HEK293 (cell line): ENCODE results near the gene EPHB1.
"Not testable (repeated sequence)": the region's sequence is repeated elsewhere in the genome, so short reads cannot be mapped to it uniquely, and the experiment has no call there.

Experiments
- CTCF ChIA-PET: fragments of 350-600 bp; formaldehyde crosslinking; extraction: SDS; loops from one replicate; lab custom pipeline; 2021; ENCODE audit warnings: antibody characterized with exemption; lab: Yijun Ruan, JAX
- POLR2A ChIA-PET: fragments of 300-600 bp; formaldehyde crosslinking; extraction: SDS; loops from one replicate; lab custom pipeline; 2020; ENCODE audit warnings: antibody characterized with exemption, inconsistent platforms; lab: Yijun Ruan, JAX
- H3K27ac ChIP-seq: fragments of 200-500 bp; sonication (Bioruptor generic); 2 replicates; pipeline ENCODE4 v1.5.1; 2014; ENCODE audit warnings: low read depth, low read length, control low read depth, inconsistent platforms; ENCODE audit errors: extremely low read depth
- H3K36me3 ChIP-seq, 2 experiments: fragments of 200-500 bp in 1 of 2; sonication (Bioruptor generic) in 1 of 2; 1 replicate in 1 of 2; 2 replicates in 1 of 2; pipeline ENCODE4 v1.5.1; 2014 to 2017; ENCODE audit warnings: inconsistent platforms in 2 of 2, low read length in 2 of 2; ENCODE audit not compliant: control insufficient read depth in 2 of 2, insufficient read depth in 1 of 2
- H3K4me1 ChIP-seq: fragments of 200-500 bp; sonication (Bioruptor generic); 2 replicates; pipeline ENCODE4 v1.5.1; 2014; ENCODE audit warnings: mild to moderate bottlenecking, low read length, inconsistent platforms; ENCODE audit not compliant: control insufficient read depth, insufficient read depth
- H3K4me3 ChIP-seq: 2 replicates; pipeline ENCODE4 v1.5.1; 2011; ENCODE audit warnings: low read depth, mild to moderate bottlenecking, control low read depth, low read length, moderate library complexity
- H3K9me3 ChIP-seq: fragments of 200-500 bp; sonication (Bioruptor generic); 2 replicates; pipeline ENCODE4 v1.5.1; 2014; ENCODE audit warnings: low read depth, low read length, inconsistent platforms; ENCODE audit not compliant: control insufficient read depth, insufficient read depth
- GLI2 ChIP-seq: fragments of 450-650 bp; formaldehyde crosslinking; IDR thresholded peaks from 2 replicates; pipeline ENCODE4; 2017; ENCODE audit warnings: missing biosample characterization, missing genetic modification characterization, low read depth, borderline replicate concordance
- SP3 ChIP-seq: fragments of 450-650 bp; formaldehyde crosslinking; IDR thresholded peaks from 2 replicates; pipeline ENCODE4 v1.5.1; 2016; ENCODE audit warnings: missing biosample characterization, missing genetic modification characterization
- YY2 ChIP-seq: fragments of 450-650 bp; formaldehyde crosslinking; IDR thresholded peaks from 2 replicates; pipeline ENCODE4 v1.5.1; 2016; ENCODE audit warnings: missing biosample characterization, missing genetic modification characterization
- ZBTB48 ChIP-seq: fragments of 450-650 bp; formaldehyde crosslinking; IDR thresholded peaks from 2 replicates; pipeline ENCODE4 v1.5.1; 2016; ENCODE audit warnings: missing biosample characterization, missing genetic modification characterization
- ZFP3 ChIP-seq: fragments of 450-650 bp; formaldehyde crosslinking; IDR thresholded peaks from 2 replicates; pipeline ENCODE4 v1.5.1; 2016; ENCODE audit warnings: low read depth, missing biosample characterization, missing genetic modification characterization
- ZNF138 ChIP-seq: fragments of 450-650 bp; formaldehyde crosslinking; IDR thresholded peaks from 2 replicates; pipeline ENCODE4 v1.5.1; 2016; ENCODE audit warnings: missing biosample characterization, missing genetic modification characterization, borderline replicate concordance
- ZNF16 ChIP-seq: fragments of 450-650 bp; formaldehyde crosslinking; IDR thresholded peaks from 2 replicates; pipeline ENCODE4 v1.5.1; 2016; ENCODE audit warnings: low read depth, missing biosample characterization, missing genetic modification characterization
- ZNF335 ChIP-seq: fragments of 450-650 bp; formaldehyde crosslinking; conservative IDR thresholded peaks from 2 replicates; pipeline ENCODE4 v1.5.1; 2016; ENCODE audit warnings: missing biosample characterization, missing genetic modification characterization
- ZNF426 ChIP-seq: fragments of 450-650 bp; formaldehyde crosslinking; IDR thresholded peaks from 2 replicates; pipeline ENCODE4 v1.5.1; 2017; ENCODE audit warnings: missing biosample characterization, missing genetic modification characterization, mild to moderate bottlenecking, inconsistent platforms, moderate library complexity
- ZNF548 ChIP-seq: fragments of 450-650 bp; formaldehyde crosslinking; IDR thresholded peaks from 2 replicates; pipeline ENCODE4 v1.5.1; 2016; ENCODE audit warnings: missing biosample characterization, missing genetic modification characterization
- ZNF558 ChIP-seq: fragments of 450-650 bp; formaldehyde crosslinking; IDR thresholded peaks from 2 replicates; pipeline ENCODE4 v1.5.1; 2016; ENCODE audit warnings: missing biosample characterization, missing genetic modification characterization
- ZNF571 ChIP-seq: fragments of 450-650 bp; formaldehyde crosslinking; IDR thresholded peaks from 2 replicates; pipeline ENCODE4 v1.5.0; 2017; ENCODE audit warnings: missing biosample characterization, missing genetic modification characterization
- ZNF585B ChIP-seq: fragments of 450-650 bp; formaldehyde crosslinking; IDR thresholded peaks from 2 replicates; pipeline ENCODE4 v1.5.1; 2016; ENCODE audit warnings: missing biosample characterization, missing genetic modification characterization
- ZNF596 ChIP-seq: fragments of 450-650 bp; IDR thresholded peaks from 2 replicates; pipeline ENCODE4 v1.5.0; 2018; ENCODE audit warnings: missing biosample characterization, mild to moderate bottlenecking, missing genetic modification characterization, moderate library complexity
- ZNF664 ChIP-seq: fragments of 450-650 bp; formaldehyde crosslinking; IDR thresholded peaks from 2 replicates; pipeline ENCODE4 v1.5.1; 2016; ENCODE audit warnings: missing biosample characterization, missing genetic modification characterization
- TF ChIP-seq, protein P1 (sequence below): fragments of 450-650 bp; formaldehyde crosslinking; IDR thresholded peaks from 2 replicates; pipeline ENCODE4 v1.5.1; 2016; ENCODE audit warnings: missing biosample characterization, missing genetic modification characterization, borderline replicate concordance

EPHB1 gene

DNA sequence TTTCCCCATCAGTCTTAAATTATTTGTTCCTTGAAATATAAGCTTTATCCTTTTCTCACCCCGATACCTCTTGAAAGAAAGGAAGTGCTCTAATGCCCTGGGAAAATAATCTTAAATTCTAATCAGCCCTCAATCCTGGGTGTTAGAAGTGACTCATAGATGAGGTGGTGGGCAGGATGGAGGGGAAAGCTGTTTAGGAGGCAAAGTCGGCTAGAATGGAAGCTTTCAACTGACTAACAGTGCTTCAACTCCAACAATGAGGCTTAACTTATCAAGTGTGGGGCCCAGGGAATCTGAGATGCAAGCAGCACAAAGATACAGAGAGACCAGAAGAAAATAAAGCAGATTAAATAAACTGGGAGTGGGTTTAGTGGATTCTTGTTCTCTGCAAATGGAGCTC lies 175.8 kb downstream of the EPHB1 start (continued):
- TF ChIP-seq ZNF571 (tag by site-specific recombination) = no peak
- TF ChIP-seq ZBTB48 (tag by site-specific recombination) = no peak
- TF ChIP-seq, protein P1, sequence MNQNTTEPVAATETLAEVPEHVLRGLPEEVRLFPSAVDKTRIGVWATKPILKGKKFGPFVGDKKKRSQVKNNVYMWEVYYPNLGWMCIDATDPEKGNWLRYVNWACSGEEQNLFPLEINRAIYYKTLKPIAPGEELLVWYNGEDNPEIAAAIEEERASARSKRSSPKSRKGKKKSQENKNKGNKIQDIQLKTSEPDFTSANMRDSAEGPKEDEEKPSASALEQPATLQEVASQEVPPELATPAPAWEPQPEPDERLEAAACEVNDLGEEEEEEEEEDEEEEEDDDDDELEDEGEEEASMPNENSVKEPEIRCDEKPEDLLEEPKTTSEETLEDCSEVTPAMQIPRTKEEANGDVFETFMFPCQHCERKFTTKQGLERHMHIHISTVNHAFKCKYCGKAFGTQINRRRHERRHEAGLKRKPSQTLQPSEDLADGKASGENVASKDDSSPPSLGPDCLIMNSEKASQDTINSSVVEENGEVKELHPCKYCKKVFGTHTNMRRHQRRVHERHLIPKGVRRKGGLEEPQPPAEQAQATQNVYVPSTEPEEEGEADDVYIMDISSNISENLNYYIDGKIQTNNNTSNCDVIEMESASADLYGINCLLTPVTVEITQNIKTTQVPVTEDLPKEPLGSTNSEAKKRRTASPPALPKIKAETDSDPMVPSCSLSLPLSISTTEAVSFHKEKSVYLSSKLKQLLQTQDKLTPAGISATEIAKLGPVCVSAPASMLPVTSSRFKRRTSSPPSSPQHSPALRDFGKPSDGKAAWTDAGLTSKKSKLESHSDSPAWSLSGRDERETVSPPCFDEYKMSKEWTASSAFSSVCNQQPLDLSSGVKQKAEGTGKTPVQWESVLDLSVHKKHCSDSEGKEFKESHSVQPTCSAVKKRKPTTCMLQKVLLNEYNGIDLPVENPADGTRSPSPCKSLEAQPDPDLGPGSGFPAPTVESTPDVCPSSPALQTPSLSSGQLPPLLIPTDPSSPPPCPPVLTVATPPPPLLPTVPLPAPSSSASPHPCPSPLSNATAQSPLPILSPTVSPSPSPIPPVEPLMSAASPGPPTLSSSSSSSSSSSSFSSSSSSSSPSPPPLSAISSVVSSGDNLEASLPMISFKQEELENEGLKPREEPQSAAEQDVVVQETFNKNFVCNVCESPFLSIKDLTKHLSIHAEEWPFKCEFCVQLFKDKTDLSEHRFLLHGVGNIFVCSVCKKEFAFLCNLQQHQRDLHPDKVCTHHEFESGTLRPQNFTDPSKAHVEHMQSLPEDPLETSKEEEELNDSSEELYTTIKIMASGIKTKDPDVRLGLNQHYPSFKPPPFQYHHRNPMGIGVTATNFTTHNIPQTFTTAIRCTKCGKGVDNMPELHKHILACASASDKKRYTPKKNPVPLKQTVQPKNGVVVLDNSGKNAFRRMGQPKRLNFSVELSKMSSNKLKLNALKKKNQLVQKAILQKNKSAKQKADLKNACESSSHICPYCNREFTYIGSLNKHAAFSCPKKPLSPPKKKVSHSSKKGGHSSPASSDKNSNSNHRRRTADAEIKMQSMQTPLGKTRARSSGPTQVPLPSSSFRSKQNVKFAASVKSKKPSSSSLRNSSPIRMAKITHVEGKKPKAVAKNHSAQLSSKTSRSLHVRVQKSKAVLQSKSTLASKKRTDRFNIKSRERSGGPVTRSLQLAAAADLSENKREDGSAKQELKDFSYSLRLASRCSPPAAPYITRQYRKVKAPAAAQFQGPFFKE = no peak
- no peak for TF ChIP-seq ZNF548 (tag by site-specific recombination)
- TF ChIP-seq ZNF664 = no peak
- TF ChIP-seq ZNF558 (tag by site-specific recombination) = no peak
- no peak for TF ChIP-seq ZNF16 (tag by site-specific recombination)
- TF ChIP-seq ZNF596 = no peak
- TF ChIP-seq ZNF138 (tag by site-specific recombination) = no peak
- no peak for TF ChIP-seq GLI2 (tag by site-specific recombination)
- no peak for TF ChIP-seq ZNF426

GRCh38 chr3:134971306-134971705 lies 176.2 kb downstream of the EPHB1 start:
- Histone ChIP-seq H3K36me3 (no peaks in the 10 kb centered on the region), H3K4me3 (no peak overlapping the region), H3K9me3 (no peaks in the 10 kb centered on the region; the same call in 1 of the 2 replicates), H3K27ac (no peak overlapping the region), H3K4me1 (no peaks in the 10 kb centered on the region)
- CTCF ChIA-PET = no interaction called here
- no peak for TF ChIP-seq YY2 (tag by site-specific recombination)
- TF ChIP-seq, all 188 proteins: peak for 0
- POLR2A ChIA-PET = no interaction called here

GRCh38 chr3:134971907-134972306 lies 176.8 kb downstream of the EPHB1 start:
- POLR2A ChIA-PET, H3K9me3 ChIP-seq, H3K27ac ChIP-seq, H3K36me3 ChIP-seq, H3K4me3 ChIP-seq, CTCF ChIA-PET, H3K4me1 ChIP-seq: not testable (repeated sequence)

- no peak for TF ChIP-seq ZNF585B (tag by site-specific recombination)
- no peak for TF ChIP-seq SP3 (tag by site-specific recombination)
- TF ChIP-seq ZFP3 (tag by site-specific recombination) = no peak
- no peak for TF ChIP-seq ZNF335 (tag by site-specific recombination)
- CTCF ChIA-PET = no interaction called here
- POLR2A ChIA-PET = no interaction called here
Measured at GRCh38 chr3:134972836-134973455, 177.9 kb downstream of the EPHB1 start.

More at GRCh38 chr3:134972836-134973455, 177.9 kb downstream of the EPHB1 start:
- H3K27ac ChIP-seq = no peak overlapping the region
- no peaks in the 10 kb centered on the region for H3K36me3 ChIP-seq
- no peak overlapping the region for H3K4me3 ChIP-seq
- H3K9me3 ChIP-seq = no peaks in the 10 kb centered on the region; the same call in 1 of the 2 replicates
- H3K4me1 ChIP-seq = no peaks in the 10 kb centered on the region
